ENCODE data around the gene TAF7.
"Not testable (repeated sequence)": the region's sequence is repeated elsewhere in the genome, so short reads cannot be mapped to it uniquely, and the experiment has no call there.

The TAF7 gene, protein sequence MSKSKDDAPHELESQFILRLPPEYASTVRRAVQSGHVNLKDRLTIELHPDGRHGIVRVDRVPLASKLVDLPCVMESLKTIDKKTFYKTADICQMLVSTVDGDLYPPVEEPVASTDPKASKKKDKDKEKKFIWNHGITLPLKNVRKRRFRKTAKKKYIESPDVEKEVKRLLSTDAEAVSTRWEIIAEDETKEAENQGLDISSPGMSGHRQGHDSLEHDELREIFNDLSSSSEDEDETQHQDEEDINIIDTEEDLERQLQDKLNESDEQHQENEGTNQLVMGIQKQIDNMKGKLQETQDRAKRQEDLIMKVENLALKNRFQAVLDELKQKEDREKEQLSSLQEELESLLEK

DNA sequence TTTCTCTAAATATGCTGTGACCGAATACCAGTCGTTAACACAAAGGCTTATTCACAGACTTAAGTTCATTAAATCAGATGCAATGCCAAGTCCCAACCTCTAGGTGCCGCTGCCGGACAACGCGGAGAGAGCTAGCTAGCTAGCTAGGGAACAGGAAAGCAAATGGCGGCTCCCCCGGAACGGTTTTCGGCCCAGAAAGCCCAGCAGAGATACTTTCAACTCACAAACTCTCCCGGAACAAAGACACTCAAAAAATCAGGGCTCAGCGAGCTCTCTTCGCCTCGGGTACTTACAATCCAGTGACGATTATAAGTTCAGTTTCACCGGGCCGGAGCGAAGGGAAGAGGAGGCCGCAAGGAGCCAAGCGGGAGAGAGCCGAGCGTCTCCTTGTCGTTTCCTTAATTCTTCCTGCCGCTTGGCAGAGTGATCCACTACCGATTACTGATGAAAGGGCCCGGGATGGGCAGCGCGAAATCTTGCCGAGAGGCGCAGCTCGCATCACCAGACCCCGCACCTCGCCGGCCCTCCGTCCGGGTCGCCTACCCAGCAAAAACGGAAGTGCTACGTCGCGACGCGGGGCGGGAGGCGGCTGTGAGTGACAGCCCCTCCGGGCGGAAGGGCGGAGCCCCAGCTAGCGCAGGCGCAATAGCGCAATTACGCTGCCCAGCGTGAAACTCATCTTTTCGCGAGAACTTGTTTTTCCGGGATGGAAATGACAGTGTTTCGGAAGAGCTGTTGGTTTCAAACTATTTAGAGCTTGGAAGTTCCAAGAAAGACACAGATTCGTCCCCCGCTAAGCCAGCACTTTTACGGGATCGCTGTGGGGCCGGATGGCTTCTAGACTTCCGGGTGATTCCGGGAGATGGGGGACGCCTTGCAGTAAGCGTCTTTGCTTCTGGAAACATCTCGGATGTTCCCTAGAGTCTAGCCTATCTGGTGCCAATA is at the start of gene TAF7:
Gene TAF7, minus strand, starts transcription at position 560 of the 945 bp plus-strand sequence. CDS start 740 bp downstream, outside the sequence.
- peak; percentile 68 for DNase-seq

DNA sequence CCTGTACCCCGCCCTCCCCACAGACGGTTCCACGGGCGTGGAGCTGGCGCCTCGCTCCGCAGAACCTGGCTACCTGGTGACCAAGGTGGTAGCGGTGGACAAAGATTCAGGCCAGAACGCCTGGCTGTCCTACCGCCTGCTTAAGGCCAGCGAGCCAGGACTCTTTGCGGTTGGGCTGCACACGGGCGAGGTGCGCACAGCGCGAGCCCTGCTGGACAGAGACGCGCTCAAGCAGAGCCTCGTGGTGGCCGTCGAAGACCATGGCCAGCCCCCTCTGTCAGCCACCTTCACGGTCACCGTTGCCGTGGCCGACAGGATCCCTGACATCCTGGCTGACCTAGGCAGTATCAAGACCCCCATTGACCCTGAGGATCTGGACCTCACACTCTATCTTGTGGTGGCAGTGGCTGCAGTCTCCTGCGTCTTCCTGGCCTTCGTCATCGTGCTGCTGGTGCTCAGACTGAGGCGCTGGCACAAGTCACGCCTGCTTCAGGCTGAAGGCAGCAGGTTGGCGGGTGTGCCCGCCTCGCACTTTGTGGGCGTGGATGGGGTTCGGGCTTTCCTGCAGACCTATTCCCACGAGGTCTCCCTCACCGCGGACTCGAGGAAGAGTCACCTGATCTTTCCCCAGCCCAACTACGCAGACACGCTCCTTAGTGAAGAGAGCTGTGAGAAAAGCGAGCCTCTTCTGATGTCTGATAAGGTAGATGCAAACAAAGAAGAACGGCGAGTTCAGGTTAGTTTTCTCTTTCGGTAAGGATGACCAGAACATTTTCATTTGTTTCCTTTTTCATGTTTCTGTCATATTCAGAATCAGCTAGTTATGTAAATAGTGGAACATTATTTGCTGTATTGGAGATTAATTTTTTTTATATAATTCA is 45.7 kb upstream of the TAF7 start:
- DNase-seq = no peak

DNA sequence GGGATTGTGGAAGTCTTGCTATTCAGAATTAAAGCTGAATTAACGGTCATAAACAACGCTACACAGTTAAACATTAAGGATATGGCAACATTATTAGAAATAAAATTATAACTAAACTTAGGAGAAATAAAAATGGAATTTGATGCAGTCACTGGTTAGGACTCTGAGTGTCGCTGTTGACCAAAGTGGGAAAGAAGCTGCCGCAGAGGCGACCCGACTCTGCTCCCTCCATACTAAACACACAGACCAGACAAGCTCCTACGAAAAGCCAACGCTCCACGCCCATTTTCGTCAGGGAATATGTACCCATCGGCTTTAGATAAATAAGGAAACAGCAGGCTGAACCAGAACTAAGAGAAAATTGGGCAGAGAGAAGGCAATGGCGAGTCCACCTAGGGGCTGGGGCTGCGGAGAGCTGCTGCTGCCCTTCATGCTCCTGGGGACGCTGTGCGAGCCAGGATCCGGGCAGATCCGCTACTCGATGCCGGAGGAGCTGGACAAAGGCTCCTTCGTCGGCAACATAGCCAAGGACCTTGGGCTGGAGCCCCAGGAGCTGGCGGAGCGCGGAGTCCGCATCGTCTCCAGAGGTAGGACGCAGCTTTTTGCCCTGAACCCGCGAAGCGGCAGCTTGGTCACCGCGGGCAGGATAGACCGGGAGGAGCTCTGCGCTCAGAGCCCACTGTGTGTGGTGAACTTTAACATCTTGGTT is 43.5 kb upstream of the TAF7 start, which contains the start of gene PCDHGA5:
Gene PCDHGA5, plus strand, starts transcription at position 211 of the 709 bp plus-strand sequence. Its CDS starts 169 bp downstream, at position 380.
- no peak for DNase-seq

DNA sequence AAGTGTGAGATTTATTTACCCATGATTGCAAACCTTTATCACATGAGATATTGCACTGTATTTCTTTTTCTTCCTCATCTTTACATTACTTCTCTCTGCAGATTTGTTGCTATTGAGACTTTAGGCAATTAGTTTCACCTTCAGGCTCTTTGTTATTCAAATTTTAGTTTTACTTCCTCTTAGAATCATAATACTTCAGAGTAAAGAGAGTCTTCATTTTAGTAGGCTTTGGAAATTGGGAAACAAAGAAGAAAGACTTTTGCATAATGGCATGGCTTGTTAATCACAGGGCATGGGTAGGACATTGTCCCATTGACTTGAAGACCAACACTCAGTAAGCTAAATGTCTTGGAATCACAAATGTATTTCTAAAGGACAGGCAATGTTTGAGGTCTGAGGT is 42.1 kb upstream of the TAF7 start:
- DNase-seq = no peak

- no peak for DNase-seq
These were observed 40.1 kb upstream of the TAF7 start for GRCh38 chr5:141360685-141361084.

DNA sequence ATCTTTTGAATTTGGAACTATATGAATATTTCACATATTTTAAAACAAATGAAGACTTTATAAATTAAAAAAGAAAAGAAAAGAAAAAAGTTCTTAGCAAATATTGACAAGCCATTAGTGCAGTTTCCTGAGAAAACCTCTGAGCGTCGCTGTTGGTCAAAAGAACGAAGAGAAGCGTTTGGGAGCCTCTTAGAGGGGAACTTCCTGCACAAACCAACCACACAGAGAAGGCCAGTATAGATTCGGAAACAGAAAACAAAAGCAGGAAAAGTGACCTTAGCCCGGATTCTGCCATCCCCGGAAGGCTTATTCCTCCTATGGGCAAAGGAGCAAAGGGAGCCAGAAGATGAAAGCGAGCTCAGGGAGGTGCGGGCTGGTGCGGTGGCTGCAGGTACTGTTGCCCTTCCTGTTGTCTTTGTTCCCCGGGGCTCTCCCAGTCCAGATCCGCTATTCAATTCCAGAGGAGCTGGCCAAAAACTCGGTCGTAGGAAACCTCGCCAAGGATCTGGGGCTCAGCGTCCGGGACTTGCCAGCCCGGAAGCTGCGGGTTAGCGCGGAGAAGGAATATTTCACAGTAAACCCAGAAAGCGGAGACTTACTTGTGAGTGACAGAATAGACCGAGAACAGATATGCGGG is 39.3 kb upstream of the TAF7 start, which contains the start of gene PCDHGB2:
Gene PCDHGB2, plus strand, starts transcription at position 205 of the 637 bp plus-strand sequence. Its CDS starts 142 bp downstream, at position 347.
- DNase-seq = no peak

DNA sequence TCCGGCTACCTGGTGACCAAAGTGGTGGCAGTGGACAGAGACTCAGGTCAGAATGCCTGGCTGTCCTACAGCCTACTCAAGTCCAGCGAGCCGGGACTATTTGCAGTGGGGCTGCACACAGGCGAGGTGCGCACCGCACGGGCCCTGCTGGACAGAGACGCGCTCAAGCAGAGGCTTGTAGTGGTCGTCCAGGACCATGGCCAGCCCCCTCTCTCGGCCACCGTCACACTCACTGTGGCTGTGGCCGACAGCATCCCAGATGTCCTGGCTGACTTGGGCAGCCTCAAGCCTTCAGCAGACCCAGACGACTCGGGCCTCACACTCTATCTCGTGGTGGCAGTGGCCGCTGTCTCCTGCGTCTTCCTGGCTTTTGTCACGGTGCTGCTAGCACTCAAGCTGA is 36.4 kb upstream of the TAF7 start:
- DNase-seq = no peak

- no peak for DNase-seq
These were observed 35.5 kb upstream of the TAF7 start for GRCh38 chr5:141356133-141356532.

DNA sequence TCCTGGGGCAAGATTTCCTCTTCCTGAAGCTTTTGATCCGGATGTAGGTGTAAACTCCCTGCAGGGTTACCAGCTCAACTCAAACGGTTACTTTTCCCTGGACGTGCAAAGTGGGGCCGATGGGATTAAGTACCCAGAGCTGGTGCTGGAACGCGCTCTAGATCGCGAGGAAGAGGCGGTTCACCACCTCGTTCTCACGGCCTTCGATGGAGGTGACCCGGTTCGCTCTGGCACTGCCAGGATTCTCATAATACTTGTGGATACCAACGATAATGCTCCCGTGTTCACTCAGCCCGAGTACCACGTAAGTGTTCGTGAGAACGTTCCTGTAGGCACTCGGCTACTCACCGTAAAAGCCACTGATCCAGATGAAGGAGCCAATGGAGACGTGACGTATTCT is 35.1 kb upstream of the TAF7 start:
- no peak for DNase-seq

- DNase-seq = no peak
These were observed 34.4 kb upstream of the TAF7 start, which contains the start of gene PCDHGA4 for GRCh38 chr5:141354900-141355469. Gene PCDHGA4, plus strand, starts transcription at chr5:141355021. Its CDS starts 87 bp downstream, at chr5:141355108.

GRCh38 chr5:141351591-141351990 is 31.0 kb upstream of the TAF7 start:
- no peak for DNase-seq

DNA sequence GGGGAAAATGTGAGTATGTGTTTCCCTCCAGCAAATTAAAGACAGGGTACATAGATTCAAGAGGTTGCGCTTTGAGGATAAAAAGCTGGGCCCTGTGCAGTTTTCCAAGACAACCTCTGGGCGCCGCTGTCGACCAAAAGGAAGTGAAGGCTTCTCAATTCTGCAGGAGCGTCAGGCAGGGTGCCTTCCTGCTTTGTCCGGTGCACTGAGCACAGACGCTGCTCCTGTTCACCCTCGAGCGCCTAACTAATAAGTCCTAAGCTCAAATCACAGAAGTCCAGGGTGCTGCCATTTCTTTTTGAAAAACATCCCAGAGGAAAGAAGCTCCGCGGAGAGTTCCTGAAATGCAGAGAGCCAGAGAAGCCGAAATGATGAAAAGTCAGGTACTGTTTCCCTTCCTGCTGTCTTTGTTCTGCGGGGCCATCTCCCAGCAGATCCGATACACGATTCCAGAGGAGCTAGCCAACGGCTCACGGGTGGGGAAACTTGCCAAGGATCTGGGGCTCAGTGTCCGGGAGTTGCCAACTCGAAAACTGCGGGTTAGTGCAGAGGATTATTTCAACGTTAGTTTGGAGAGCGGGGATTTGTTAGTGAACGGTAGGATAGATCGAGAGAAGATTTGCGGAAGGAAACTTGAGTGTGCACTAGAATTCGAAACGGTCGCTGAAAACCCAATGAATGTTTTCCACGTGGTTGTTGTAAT is 29.5 kb upstream of the TAF7 start, which contains the start of gene PCDHGB1:
Gene PCDHGB1, plus strand, starts transcription at position 183 of the 703 bp plus-strand sequence. Its CDS starts 162 bp downstream, at position 345.
- peak; percentile 4 for DNase-seq

DNA sequence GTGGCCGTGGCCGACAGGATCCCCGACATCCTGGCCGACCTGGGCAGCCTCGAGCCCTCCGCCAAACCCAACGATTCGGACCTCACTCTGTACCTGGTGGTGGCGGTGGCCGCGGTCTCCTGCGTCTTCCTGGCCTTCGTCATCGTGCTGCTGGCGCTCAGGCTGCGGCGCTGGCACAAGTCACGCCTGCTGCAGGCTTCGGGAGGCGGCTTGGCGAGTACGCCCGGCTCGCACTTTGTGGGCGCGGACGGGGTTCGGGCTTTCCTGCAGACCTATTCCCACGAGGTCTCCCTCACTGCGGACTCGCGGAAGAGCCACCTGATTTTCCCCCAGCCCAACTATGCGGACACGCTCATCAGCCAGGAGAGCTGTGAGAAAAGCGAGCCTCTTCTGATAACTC is 25.4 kb upstream of the TAF7 start:
- DNase-seq = not testable (repeated sequence)

GRCh38 chr5:141345327-141345726 is 24.7 kb upstream of the TAF7 start:
- DNase-seq = no peak

DNA sequence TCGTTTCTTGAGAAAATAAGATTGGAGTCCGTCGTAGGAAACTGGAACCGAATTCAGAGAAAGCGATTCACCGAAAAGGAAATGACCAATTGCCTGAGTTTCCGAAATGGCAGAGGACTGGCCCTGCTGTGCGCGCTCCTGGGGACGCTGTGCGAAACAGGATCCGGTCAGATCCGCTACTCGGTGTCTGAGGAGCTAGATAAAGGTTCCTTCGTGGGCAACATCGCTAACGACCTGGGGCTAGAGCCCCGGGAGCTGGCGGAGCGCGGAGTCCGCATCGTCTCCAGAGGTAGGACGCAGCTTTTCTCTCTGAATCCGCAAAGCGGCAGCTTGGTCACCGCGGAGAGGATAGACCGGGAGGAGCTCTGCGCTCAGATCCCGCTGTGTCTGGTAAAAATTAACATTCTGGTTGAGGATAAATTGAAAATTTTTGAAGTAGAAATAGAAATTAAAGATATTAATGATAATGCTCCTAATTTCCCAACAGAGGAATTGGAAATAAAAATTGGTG is 23.4 kb upstream of the TAF7 start:
- DNase-seq = no peak

DNA sequence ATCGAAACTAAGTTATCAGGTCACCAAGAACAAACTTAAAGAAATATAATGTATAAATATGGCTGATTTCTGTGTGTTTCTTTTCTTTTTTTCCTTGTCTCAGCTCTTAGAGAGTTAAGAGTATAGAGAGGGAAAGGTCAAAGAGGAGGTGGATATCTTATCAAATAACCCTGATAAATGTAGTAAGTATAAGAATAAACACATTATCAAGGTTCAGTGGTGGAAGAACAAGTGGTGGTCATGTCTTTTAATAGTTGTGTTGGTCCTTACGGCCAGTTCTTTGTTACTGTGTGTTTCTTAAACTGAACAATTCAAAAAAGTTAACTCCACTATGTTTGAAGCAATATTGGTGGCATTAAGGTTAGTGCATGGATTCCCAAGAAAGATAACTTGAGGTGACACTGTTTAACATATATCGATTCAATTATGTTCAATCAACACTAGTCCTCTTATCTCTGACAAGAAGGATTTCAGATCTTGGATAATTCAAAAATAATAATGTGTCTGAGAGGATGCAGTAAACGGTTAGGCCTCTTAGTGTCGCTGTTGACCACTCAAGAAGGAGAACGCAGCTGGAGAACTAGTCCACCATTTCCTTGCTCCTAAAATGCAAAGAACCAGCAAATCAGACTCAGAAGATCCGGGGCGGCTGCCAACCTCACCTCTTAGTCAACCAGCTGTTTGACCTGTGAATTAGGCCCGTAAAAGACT is 22.8 kb upstream of the TAF7 start, which contains the start of gene PCDHGA3:
Gene PCDHGA3, plus strand, starts transcription at position 588 of the 711 bp plus-strand sequence. CDS start 205 bp downstream, outside the sequence.
- no peak for DNase-seq

- DNase-seq = no peak
These were observed 22.2 kb upstream of the TAF7 start for GRCh38 chr5:141342773-141343172.

DNA sequence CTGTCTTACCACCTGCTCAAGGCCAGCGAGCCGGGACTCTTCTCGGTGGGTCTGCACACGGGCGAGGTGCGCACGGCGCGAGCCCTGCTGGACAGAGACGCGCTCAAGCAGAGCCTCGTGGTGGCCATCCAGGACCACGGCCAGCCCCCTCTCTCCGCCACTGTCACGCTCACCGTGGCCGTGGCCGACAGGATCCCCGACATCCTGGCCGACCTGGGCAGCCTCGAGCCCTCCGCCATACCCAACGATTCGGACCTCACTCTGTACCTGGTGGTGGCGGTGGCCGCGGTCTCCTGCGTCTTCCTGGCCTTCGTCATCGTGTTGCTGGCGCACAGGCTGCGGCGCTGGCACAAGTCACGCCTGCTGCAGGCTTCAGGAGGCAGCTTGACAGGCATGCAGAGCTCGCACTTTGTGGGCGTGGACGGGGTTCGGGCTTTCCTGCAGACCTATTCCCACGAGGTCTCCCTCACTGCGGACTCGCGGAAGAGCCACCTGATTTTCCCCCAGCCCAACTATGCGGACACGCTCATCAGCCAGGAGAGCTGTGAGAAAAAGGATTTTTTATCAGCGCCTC is 20.3 kb upstream of the TAF7 start:
- DNase-seq = not testable (repeated sequence)
